Stimulated activated effector memory CD8-positive, alpha-beta T cell treated with anti-CD3 and anti-CD28 coated beads, Interleukin-12 subunit alpha, Interleukin-12 subunit beta, amount 100 ng/mL, for 72 hours (primary cell): Measurements from ENCODE around the gene MAGI2.

Experiments
- ATAC-seq: fragments of 150-1000 bp; cut with Tn5 transposase; 2 replicates; pipeline ENCODE4 v1.10.0; 2021
- DNase-seq, 2 donors: peaks; one replicate each; pipeline ENCODE4 v3.0.0; 2021 to 2022; ENCODE audit warnings: low spot score in 2 of 2
- H3K27ac Mint-ChIP-seq: one replicate; pipeline ENCODE4 v1.8.0; 2022; ENCODE audit warnings: mild to moderate bottlenecking, mixed read lengths
- H3K36me3 Mint-ChIP-seq: one replicate; pipeline ENCODE4 v1.8.0; 2022; ENCODE audit warnings: mild to moderate bottlenecking, mixed read lengths
- H3K4me1 Mint-ChIP-seq: one replicate; pipeline ENCODE4 v1.8.0; 2022; ENCODE audit warnings: mixed read lengths
- H3K4me3 Mint-ChIP-seq: one replicate; pipeline ENCODE4 v1.8.0; 2022; ENCODE audit warnings: mild to moderate bottlenecking, mixed read lengths
- H3K9me3 Mint-ChIP-seq: one replicate; pipeline ENCODE4 v1.8.0; 2022; ENCODE audit warnings: mixed read lengths

Gene MAGI2

DNA sequence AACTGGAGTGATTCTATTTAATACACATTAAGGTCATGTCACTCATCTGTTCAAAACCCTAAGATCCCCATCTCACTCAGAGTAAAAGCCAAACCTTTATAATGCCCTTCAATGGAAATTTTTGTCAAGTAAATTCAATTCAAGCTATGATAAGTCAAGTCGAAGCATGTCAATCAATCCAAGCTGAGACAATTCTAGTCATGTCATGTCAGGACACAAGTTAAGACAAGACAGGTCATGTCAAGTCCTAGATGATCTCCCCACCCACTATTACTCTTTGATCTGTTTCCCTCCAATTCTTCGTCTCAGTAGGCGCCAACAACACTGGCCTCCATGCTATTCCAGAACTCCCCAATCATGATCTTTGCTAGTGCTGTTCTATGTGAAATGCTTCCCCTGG is 141.4 kb downstream of the MAGI2 start:
- Mint-ChIP-seq H3K9me3 (peaks cover 6% of the 10 kb centered on the region), H3K36me3 (no peaks in the 10 kb centered on the region), H3K27ac (no peak overlapping the region), H3K4me1 (no peaks in the 10 kb centered on the region), H3K4me3 (no peak overlapping the region)
- DNase-seq (no peak), ATAC-seq (no peak)

DNA sequence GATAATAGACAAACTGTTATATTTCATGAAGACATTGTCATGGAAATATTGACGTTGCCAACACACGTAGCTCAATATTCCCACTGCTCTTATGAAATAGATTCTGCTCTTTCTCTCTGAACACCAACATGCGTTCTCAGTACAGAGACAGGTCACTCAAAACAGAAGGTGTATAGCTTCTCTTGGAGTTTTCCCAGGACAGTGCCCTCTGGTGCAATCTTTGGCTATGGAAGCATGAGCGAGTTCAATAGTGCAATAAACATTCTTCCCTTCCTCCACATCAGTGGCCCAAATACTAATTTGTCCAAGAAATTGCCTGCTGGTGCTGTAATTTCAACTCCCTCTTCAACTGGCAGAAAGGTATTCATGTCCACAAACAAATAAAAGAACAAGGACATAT is 145.3 kb downstream of the MAGI2 start:
- Mint-ChIP-seq H3K36me3 (no peaks in the 10 kb centered on the region), H3K27ac (no peak overlapping the region), H3K4me1 (no peaks in the 10 kb centered on the region), H3K4me3 (no peak overlapping the region), H3K9me3 (no peaks in the 10 kb centered on the region)
- ATAC-seq = no peak
- DNase-seq = no peak

DNA sequence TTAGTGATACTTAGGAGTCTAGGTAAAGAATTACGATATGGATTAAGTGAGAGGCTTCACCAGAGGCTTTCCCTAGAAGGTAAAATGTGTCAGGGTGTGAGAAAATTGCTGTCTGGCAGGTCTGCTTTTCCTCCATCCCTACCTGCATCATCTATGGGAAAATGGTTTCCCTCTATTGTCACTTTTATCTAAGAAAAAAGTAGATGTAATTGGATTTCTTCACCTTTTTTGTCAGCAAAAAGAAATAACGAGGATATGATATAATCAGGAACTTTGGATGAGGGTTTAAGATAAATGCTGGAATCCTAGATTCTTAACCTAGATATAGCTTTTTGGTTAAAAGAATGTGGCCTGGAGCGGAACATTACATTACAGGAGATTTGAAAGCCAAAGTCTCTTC is 146.1 kb downstream of the MAGI2 start:
- no peak overlapping the region for H3K27ac Mint-ChIP-seq
- ATAC-seq = no peak

DNA sequence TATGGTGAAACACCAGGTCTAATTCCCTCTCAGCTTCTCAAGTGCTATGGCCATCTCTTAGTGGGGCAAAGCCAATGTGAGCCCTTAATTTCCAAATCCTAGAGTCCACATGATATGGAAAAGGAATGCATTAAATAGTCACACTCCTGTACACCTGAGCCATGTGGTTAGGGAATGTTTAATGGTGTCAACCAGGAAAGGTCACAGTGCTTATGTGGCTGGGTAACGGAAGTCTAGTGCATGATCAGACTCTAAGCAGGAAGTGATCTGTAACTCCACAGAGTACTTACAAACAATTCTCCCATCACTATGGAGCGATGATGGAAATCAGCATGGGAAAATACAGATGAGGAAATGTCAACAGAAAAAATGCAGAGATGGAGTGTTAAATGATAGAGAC is 148.8 kb downstream of the MAGI2 start:
- Mint-ChIP-seq H3K4me1 (no peaks in the 10 kb centered on the region), H3K4me3 (no peak overlapping the region), H3K27ac (no peak overlapping the region), H3K36me3 (no peaks in the 10 kb centered on the region), H3K9me3 (peaks cover 6% of the 10 kb centered on the region)
- ATAC-seq (no peak), DNase-seq (no peak)

More for the DNA sequence above, 146.1 kb downstream of the MAGI2 start:
- Mint-ChIP-seq H3K9me3 (no peaks in the 10 kb centered on the region), H3K36me3 (no peaks in the 10 kb centered on the region), H3K4me1 (no peaks in the 10 kb centered on the region), H3K4me3 (no peak overlapping the region)
- DNase-seq = no peak

DNA sequence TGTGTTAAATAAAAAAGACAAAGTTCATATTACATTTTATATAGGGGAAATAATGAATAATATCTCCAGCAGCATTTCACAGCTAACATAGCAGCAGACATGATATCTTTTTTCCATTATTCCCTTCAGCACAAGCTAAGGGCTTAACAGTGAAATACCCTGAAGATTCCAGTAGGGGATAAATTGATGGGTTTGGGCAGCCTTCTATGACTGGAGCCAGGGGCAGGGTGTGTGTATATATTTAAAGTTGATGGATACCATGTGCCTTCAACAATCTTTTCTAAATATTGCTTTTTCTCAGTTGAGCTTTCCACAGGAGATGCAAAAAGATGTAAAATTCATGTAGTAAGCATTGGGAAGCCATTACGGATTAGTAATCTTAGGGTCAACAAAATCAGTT is 151.2 kb downstream of the MAGI2 start:
- H3K4me1 Mint-ChIP-seq = no peaks in the 10 kb centered on the region
- no peak overlapping the region for H3K27ac Mint-ChIP-seq
- no peak for DNase-seq
- peaks cover 10% of the 10 kb centered on the region for H3K9me3 Mint-ChIP-seq
- no peak overlapping the region for H3K4me3 Mint-ChIP-seq
- H3K36me3 Mint-ChIP-seq = no peaks in the 10 kb centered on the region
- no peak for ATAC-seq

DNA sequence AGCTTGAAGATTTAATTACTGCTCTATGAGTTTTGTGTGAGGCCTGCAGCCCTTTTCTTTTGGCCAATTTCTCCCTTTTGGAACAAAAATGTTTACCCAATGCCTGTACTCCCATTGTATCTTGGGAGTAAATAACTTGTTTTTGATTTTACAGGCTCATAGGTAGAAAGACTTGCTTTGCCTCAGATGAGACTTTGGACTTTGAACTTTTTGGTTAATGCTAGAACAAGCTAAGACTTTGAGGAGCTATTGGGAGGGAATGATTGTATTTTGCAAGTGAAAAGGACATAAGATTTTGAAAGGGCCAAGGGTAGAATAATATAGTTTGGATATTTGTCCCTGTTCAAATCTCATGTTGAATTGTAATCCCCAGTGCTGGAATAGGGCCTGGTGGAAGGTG is 152.0 kb downstream of the MAGI2 start:
- H3K4me1 Mint-ChIP-seq = no peaks in the 10 kb centered on the region
- ATAC-seq (no peak), DNase-seq (no peak)
- H3K4me3 Mint-ChIP-seq = no peak overlapping the region
- peaks cover 13% of the 10 kb centered on the region for H3K9me3 Mint-ChIP-seq
- no peak overlapping the region for H3K27ac Mint-ChIP-seq
- no peaks in the 10 kb centered on the region for H3K36me3 Mint-ChIP-seq

DNA sequence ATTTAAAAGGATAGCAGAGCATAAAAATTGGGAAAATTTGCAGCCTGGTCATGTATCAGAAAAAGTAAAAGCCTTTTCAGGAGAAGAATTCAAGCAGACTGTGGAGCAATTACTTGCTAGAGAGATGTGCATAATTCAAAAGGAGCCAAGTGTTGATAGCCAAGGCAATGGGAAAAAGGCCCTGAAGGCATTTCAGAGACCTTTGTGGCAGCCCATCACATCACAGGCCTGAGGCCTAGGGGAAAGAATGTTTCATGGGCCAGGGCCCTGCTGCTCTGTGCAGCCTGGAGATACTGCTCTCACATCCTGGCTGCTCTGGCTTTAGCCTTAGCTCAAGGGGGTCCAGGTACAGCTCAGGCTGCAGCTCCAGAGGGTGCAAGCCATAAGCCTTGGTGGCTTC is 152.9 kb downstream of the MAGI2 start:
- Mint-ChIP-seq H3K4me3 (no peak overlapping the region), H3K36me3 (no peaks in the 10 kb centered on the region), H3K4me1 (no peaks in the 10 kb centered on the region), H3K27ac (no peak overlapping the region), H3K9me3 (peaks cover 14% of the 10 kb centered on the region)
- no peak for DNase-seq
- no peak for ATAC-seq

DNA sequence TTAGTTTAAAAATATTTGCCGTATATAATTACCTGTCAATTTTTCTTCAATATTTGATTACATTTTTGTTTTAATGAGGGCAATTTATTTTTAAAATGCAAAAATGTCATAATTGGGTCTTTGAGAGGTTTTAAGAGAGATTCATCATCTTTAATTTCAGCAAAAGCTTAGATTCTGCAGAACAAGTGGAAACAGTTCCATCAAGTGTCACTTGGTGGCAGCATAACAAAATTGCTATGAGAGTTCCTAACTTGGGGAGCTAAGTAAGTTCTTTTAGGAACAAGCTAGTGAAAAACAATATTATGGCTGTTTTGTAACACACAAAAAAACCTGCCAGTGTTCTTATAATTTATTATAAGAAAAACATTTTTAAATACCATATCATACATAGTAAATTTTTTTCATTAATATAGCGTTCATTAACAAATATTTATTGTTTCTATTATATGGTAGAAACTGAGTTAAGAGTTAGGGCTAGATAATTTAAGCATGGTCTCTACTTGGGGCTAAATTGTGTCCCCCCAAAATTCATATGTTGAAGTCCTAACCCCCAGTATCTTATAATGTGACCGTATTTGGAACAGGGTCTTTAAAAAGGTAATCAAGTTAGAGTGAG is 155.2 kb downstream of the MAGI2 start:
- Mint-ChIP-seq H3K4me1 (no peaks in the 10 kb centered on the region), H3K4me3 (no peak overlapping the region), H3K36me3 (no peaks in the 10 kb centered on the region), H3K27ac (no peak overlapping the region), H3K9me3 (peaks cover 14% of the 10 kb centered on the region)
- ATAC-seq (no peak), DNase-seq (no peak)

DNA sequence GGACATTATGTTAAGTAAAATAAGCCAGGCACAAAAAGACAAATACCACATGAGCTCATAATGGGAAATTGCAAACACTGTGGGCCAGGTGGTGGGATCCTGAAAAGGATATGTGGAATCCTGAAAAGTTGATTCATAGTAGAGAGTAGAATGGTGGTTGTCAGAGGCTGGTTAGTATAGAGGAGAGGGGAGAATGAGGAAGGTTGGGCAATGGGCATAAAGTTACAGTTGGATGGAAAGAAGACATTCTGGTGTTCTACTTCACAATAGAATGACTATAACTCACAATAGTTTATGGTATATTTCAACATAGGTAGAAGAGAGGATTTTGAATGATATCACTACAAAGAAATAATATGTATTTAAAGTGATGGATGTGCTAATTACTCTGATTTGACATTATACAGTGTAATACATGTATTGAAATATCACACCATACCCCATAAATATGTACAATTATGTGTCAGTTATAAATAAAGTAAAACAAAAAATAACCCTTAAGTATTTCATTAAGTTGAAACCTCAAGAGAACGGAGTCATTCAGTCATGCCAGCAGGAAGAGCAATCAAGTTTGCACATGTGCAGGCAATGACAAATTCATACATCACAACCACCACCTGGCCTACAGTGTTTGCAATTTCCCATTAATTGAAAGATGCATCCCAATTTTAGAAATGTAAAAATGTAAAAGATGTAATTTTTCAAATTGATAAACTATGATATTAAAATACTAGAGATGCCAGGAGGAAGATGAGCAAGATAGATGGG is 156.7 kb downstream of the MAGI2 start:
- Mint-ChIP-seq H3K9me3 (peaks cover 18% of the 10 kb centered on the region), H3K27ac (no peak overlapping the region), H3K4me3 (no peak overlapping the region), H3K4me1 (no peaks in the 10 kb centered on the region), H3K36me3 (no peaks in the 10 kb centered on the region)
- ATAC-seq (no peak), DNase-seq (no peak)

DNA sequence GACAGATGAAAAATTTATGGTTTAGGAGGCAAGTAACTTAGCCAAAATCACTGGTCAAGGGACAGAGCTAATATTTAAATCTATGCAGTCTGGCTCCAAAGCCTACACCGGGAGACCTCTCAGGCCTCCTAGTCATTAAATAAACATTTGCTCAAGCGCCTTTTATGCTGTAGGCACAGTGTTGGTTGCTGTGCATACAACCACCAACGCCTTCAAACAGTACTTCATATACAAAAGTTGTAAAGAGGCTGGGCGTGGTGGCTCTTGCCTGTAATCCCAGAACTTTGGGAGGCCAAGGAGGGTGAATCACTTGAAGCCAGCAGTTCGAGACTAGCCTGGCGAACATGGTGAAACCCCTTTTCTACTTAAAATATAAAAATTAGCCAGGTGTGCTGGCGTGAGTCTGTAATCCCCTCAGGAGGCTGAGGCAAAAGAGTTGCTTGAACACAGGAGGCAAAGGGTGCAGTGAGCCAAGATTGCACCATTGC is 159.8 kb downstream of the MAGI2 start:
- Mint-ChIP-seq H3K27ac (no peak overlapping the region), H3K4me3 (no peak overlapping the region), H3K4me1 (no peaks in the 10 kb centered on the region), H3K9me3 (peaks cover 8% of the 10 kb centered on the region), H3K36me3 (no peaks in the 10 kb centered on the region)
- no peak for ATAC-seq
- no peak for DNase-seq

DNA sequence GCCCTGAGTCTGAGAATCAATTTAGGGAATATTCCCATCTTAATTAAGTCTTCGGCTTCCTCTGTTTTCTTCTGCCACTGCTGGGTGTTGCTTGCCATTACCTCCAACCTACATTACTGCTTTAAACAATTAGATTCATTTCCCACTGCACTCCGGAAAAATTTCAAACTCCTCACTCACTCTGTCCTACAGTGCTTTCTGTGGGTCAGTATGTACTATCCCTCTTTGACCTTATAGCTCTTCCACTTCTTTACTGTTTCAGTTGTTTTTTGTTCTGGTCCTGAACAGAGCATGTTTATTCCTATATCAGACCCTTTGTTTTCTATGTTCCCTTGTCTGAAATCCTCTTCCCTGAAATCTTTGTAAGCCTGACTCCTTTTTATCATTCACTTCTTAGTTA is 160.6 kb downstream of the MAGI2 start:
- H3K4me3 Mint-ChIP-seq = no peak overlapping the region
- peaks cover 8% of the 10 kb centered on the region for H3K9me3 Mint-ChIP-seq
- H3K36me3 Mint-ChIP-seq = no peaks in the 10 kb centered on the region
- DNase-seq (no peak), ATAC-seq (no peak)
- no peak overlapping the region for H3K27ac Mint-ChIP-seq
- no peaks in the 10 kb centered on the region for H3K4me1 Mint-ChIP-seq

DNA sequence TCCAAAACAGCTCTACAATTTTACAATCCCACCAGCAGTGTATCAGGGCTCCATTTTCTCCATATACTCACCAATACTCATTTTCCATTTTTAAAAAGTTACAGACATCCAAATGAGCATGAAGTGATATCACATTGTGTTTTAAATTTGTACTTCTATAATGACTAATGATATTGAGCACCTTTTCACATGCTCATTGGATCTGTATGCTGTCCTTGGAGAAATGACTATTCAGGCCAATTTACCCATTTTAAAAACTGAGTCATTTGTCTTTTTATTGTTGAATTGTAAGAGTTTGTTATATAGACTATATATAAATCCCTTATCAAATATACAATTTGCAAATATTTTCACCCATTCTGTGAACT is 162.0 kb downstream of the MAGI2 start:
- no peak overlapping the region for H3K27ac Mint-ChIP-seq
- DNase-seq (no peak), ATAC-seq (no peak)
- no peaks in the 10 kb centered on the region for H3K4me1 Mint-ChIP-seq
- H3K36me3 Mint-ChIP-seq = no peaks in the 10 kb centered on the region
- peaks cover 6% of the 10 kb centered on the region for H3K9me3 Mint-ChIP-seq
- no peak overlapping the region for H3K4me3 Mint-ChIP-seq

DNA sequence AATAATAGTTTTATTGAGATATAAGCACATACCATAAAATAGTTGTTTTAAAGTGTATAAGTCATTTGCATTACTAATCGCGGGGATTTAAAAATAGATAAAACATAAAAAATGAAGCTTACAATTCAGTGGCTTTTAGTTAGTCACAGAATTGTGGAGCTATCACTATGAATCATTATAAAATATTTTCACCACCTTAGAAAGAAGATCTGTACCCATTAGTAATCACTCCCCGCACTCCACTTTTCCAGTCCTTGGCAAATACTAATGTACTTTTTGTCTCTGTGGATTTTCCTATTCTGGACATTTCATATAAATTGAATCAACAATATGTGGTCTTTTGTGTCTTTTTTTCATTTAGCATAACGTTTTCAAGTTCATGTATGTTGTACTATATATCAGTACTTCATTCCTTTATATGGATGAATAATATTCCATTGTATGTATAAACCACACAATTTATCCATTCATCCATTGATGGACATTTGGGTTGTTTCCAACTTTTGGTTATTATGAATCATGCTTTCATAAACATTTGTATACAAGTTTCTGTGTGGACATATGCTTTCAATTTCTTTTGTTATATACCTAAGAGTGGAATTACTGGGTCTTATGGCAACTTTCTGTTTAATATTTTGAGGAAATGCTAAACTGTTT is 162.5 kb downstream of the MAGI2 start:
- ATAC-seq (no peak), DNase-seq (no peak)
- peaks cover 5% of the 10 kb centered on the region for H3K9me3 Mint-ChIP-seq
- no peak overlapping the region for H3K4me3 Mint-ChIP-seq
- H3K36me3 Mint-ChIP-seq = no peaks in the 10 kb centered on the region
- no peak overlapping the region for H3K27ac Mint-ChIP-seq
- no peaks in the 10 kb centered on the region for H3K4me1 Mint-ChIP-seq

DNA sequence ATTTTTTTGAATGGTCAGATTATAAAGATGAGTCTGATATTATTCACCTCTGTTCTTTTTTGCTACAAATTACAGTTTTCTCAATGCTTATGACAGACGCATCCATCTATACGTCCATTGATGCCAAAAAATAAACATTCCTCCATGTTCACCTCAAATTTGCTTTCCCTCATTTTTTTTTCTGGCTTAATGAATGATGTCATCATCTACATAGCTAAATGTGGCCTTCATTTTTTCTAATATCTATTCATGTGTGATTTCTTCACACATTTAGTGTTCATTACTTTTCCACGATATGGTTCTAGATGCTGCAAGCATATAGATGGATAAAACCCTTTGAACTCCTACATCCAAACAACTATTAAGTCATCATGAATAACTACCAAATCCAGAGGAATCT is 163.1 kb downstream of the MAGI2 start:
- H3K9me3 Mint-ChIP-seq = peaks cover 7% of the 10 kb centered on the region
- DNase-seq = no peak
- ATAC-seq = no peak
- no peak overlapping the region for H3K27ac Mint-ChIP-seq
- no peak overlapping the region for H3K4me3 Mint-ChIP-seq
- no peaks in the 10 kb centered on the region for H3K4me1 Mint-ChIP-seq
- H3K36me3 Mint-ChIP-seq = no peaks in the 10 kb centered on the region

DNA sequence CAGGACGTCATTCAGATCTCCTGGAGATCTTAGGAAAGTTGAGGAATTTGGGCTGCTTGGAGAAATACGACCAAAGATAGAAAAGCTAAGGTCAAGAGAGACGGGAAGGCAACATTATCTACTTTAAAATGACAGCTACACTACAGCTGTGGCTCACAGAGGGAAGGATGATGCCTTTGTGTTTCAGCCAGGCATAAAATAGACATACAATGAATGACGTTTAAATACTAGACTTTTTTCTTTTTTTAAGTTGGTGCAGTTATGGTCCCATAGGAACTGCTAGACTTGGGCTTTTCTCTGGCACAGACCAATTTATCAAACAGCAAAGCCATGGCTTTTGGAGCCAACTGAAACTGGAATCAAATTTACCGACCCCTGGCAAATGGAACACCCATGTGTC is 164.8 kb downstream of the MAGI2 start:
- no peak overlapping the region for H3K4me3 Mint-ChIP-seq
- H3K9me3 Mint-ChIP-seq = peaks cover 7% of the 10 kb centered on the region
- no peaks in the 10 kb centered on the region for H3K4me1 Mint-ChIP-seq
- ATAC-seq (no peak), DNase-seq (no peak)
- no peak overlapping the region for H3K27ac Mint-ChIP-seq
- H3K36me3 Mint-ChIP-seq = no peaks in the 10 kb centered on the region

DNA sequence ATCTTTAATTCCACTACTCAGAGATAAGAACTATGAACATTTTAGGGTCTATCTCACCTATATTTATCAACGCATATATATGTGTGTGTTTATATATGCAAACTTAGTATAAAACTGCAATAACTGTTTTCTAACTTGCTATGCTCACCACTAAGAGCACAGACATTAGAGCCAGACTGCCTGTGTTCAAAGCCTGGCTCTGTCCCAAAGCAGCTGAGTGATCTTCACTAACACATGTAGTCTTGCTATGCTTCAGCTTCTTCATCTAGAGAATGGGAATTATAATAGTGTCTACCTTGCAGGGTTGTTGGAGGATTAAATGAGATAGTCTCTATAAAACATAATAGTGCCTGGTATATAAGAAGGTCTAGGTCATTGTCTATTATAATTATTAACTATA is 165.5 kb downstream of the MAGI2 start:
- DNase-seq (no peak), ATAC-seq (no peak)
- H3K4me1 Mint-ChIP-seq = no peaks in the 10 kb centered on the region
- H3K9me3 Mint-ChIP-seq = peaks cover 6% of the 10 kb centered on the region
- no peaks in the 10 kb centered on the region for H3K36me3 Mint-ChIP-seq
- no peak overlapping the region for H3K27ac Mint-ChIP-seq
- H3K4me3 Mint-ChIP-seq = no peak overlapping the region
